SIG-M5 treated with dmso at 0.1 percent for 504 hours (cell line): ENCODE measurements around the gene INO80C.

ENCODE experiments used
- DNase-seq: peaks from one replicate; lab custom pipeline; 2025; ENCODE audit not compliant: unreplicated experiment; lab: John Stamatoyannopoulos, UW

INO80C gene

DNA sequence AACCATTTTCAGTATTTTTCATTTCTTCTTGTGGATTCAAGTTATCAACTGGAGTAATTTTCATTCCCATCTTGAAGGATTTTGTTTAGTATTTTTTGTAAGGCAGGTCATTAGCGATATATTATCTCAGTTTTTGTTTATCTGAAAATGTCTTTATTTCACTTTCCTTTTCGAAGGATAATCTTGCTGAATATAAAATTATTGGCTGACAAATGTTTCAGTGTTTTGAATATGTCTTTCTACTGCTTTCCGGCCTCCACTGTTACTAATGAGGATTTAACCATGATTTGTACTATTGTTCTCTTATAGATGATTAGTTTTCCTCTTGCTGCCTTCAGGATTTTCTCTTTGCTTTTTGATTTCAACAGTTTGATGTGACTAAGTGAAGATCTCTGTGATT lies 62.4 kb downstream of the INO80C start:
- DNase-seq, result no peak

DNA sequence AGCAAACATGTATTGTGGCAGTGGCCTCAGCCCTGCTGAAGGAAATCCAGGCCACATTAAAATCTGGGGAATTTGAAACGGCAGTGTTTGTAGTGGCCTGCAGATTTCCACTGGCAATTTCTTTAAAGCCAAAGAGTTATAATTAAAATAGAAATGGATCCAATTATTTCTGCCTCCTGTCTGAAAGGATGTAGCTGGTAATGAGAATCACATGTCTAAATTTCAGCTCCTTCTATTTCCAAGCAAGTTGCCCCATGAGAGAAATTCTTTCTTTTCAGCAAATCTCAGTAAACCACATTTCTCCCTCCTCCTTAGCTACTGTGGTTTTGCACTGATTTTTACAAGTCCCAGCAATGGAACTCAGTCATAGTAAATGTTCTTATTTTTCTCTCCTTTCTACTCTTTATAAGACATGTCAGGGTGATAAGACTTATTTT lies 65.2 kb downstream of the INO80C start:
- no peak for DNase-seq

DNA sequence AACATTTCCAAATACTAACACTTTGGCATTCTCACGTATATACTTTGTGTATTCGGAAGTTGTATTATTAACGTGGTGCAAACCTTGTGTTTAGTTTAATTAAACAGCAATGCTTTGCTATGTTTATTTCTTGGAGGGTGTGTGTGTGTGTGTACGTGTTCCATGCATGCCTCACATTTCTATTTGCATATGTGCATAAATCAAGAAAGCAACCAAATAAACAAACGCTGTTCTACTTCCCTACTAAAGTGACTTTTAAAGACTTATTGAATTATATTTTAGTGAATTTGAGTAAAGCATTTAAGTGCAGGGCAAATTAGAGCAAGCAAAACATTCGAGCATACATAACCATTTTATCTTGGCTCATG lies 66.4 kb downstream of the INO80C start:
- DNase-seq, result no peak

DNA sequence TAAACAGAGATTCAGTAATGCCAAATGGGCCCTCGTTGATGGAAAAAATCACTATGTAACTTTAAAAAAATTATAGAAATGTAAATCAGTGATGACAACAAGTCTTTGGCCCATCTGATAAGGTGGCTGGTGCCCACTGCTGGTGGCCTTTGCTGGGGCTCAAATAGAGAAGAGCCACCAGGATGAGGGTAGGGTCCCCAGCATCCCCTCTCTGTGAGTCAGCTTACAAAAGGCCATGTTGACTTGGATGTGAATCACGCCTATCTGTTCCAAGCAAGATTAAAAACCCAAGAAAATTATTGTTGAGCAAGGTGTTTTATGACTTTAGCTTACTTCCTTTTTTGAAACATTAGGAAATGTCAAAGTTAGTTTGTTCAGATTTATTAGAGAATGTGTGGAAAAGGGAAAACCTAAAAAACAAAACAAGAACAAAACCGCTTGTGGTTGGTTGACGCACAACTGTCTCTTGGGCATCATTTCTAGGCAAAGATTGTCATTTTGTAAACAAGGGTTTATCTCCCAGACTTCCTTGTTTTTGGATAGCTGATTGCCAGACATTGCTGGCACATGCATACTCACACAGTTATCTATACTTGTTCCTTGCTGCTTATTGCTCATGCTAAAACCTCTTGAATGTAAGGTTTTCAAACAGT lies 66.9 kb downstream of the INO80C start:
- DNase-seq, result no peak

DNA sequence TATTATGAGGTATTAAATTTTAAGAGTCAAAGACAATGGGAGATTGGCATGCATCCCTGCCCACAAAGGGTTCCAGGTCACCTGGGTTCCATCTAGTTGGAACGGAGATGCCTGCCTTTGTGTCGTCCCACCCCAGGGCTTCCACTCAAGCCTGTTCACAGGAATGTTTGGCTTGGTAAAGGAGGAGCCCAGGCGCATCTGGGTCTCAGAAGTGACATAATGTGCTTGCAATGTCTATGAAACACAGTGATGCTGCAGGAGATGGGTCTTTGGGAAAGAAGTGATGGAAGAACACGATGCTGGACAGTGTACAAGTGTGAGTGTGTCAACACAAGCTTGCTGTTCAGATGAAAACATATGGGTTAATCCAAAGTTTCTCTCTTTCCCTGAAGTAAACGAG lies 71.0 kb downstream of the INO80C start:
- DNase-seq, result no peak

DNA sequence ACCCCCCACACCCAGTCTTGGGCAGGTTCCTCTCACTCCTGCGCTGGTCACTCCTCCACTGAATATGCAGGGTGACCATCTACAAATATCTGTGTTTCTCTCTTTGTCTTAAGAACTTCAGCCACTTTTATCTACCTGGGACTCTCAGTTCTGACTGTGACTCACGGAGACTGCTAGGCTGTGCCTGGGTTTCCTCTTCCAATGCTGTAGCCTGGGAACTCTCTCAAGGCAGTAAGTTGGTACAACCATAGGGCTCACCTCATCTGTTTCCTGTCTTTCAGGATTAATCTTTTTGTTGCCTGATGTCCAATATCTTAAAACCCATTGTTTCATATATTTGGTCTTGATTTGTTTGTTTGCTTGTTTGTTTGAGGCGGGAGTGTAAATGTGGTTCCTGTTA lies 73.4 kb downstream of the INO80C start:
- no peak for DNase-seq

DNA sequence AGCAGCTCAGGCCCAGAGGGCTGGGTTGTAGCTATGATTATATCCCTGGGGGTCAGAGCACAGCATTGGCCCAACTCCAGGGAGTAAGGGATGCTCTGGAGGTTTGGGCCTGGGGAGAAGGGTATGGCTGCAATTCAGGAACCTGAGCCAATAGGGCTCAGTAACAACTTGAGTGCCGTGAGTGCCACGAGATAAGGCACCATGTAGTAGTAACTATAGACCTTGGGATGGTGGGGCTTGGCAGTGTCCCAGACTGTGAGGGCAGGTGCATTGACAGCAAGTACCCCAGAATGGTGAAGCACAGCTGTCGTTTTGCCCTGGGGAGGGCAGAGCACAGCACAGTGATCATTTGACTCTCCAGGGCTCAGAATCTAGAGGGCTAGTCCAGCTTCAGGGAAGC lies 75.5 kb downstream of the INO80C start:
- no peak for DNase-seq

DNA sequence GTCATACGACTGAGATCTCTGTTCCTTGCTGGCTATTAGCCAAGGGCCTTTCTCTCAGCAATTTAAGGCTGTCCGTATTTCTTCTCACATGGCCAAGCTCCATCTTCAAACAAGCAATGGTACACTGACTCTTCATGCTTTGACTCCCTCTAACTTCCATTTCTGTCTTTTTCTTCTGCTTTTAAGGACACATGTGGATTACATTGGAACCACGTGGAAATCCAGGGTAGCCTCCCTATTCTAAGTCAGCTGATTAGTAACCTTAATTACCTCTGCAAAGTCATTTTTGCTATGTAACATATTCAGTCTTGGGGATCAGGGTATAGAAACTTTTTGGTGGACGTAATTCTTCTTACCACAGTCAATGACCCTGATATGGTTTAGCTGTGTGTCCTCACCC lies 79.2 kb downstream of the INO80C start:
- DNase-seq, result no peak
